LNCaP clone FGC (cell line): ENCODE measurements around the gene FAM9C.

Source experiments
- DNase-seq: peaks from one replicate; pipeline ENCODE4 v3.0.0-alpha.2; 2011; ENCODE audit warnings: low read depth
- H3K4me3 ChIP-seq: 2 replicates; pipeline ENCODE4 v1.5.1; 2011; ENCODE audit warnings: mild to moderate bottlenecking, low read depth, low read length, control low read depth
- TF ChIP-seq, protein P1 (sequence below): IDR thresholded peaks from 2 replicates; pipeline ENCODE4 v1.5.1; 2012; ENCODE audit warnings: mild to moderate bottlenecking; ENCODE audit not compliant: control insufficient read depth, insufficient read depth; ENCODE audit errors: extremely low read depth

The FAM9C gene

GRCh38 chrX:13059637-13060499 lies 15.4 kb upstream of the FAM9C start:
- TF ChIP-seq, protein P1, sequence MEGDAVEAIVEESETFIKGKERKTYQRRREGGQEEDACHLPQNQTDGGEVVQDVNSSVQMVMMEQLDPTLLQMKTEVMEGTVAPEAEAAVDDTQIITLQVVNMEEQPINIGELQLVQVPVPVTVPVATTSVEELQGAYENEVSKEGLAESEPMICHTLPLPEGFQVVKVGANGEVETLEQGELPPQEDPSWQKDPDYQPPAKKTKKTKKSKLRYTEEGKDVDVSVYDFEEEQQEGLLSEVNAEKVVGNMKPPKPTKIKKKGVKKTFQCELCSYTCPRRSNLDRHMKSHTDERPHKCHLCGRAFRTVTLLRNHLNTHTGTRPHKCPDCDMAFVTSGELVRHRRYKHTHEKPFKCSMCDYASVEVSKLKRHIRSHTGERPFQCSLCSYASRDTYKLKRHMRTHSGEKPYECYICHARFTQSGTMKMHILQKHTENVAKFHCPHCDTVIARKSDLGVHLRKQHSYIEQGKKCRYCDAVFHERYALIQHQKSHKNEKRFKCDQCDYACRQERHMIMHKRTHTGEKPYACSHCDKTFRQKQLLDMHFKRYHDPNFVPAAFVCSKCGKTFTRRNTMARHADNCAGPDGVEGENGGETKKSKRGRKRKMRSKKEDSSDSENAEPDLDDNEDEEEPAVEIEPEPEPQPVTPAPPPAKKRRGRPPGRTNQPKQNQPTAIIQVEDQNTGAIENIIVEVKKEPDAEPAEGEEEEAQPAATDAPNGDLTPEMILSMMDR = no peak
- no peak overlapping the region for H3K4me3 ChIP-seq
- peak; percentile 4 for DNase-seq

DNA sequence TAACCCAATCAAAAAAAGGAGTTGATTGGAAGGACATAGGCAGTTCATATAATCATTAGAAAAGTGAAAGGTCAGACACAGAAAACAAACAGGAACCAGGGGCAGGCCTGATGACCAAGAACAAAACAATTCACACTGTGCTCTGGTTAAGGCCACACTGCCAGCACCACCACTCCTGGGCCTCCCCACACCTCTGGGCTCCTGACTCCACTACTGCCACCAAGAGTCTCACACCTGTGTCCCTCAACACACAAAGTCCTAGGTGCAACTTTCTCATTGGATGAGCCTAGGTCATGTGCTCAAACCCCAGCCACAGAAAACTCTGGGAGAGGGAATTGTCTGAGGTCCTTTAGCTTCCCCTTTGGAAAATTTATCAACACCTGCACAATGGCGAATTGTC lies 11.1 kb upstream of the FAM9C start:
- DNase-seq = no peak
- TF ChIP-seq, protein P1 = no peak
- H3K4me3 ChIP-seq = no peak overlapping the region

DNA sequence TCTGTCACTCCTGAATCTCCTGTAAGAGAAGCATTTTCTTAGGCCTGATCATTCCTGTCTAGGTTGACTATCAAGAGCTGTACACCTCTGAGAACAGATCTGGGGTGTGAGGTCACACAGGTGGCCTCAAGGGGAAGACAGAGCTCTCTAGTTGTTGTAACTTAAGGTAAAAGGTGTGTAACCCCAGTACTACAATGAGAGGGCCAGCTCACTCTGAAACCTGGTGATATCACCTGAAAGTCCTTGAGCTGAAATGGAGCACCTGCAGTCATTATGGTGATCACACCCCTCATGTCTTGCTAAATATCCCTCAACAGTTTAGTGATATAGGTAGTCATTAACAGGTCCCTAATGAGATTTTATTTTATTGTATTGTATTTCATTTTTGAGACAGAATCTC lies 8.8 kb upstream of the FAM9C start:
- no peak for DNase-seq
- no peak overlapping the region for H3K4me3 ChIP-seq
- TF ChIP-seq, protein P1 = no peak

GRCh38 chrX:13051529-13052172 lies 7.2 kb upstream of the FAM9C start:
- no peak overlapping the region for H3K4me3 ChIP-seq
- no peak for DNase-seq
- TF ChIP-seq, protein P1 = no peak

DNA sequence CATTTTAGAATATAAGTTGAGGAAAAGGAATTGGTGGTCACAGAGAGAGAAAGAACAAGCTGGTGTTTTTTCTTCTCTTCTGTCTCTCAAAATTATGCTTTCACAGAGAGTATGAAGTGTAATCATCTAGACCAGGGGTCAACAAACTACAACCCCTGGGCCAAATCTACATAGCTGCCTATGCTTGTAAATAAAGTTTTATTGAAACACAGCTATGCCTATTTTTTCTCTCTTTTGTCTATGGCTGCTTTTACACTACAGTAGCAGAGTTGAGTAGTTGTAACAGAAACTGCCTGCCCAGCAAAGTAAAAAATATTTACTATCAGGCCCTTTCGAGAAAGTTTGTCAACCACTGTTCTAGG lies 6.7 kb upstream of the FAM9C start:
- TF ChIP-seq, protein P1 = no peak

GRCh38 chrX:13050151-13050550 lies 5.7 kb upstream of the FAM9C start:
- TF ChIP-seq, protein P1 = no peak
- H3K4me3 ChIP-seq = no peak overlapping the region
- DNase-seq = no peak

More for the DNA sequence above, 6.7 kb upstream of the FAM9C start:
- no peak overlapping the region for H3K4me3 ChIP-seq
- DNase-seq = no peak
